GM13976 (cell line): ENCODE measurements around the gene SLC25A21.

Source experiments
- DNase-seq: peaks from one replicate; pipeline ENCODE4 v3.0.0; 2012; ENCODE audit warnings: low spot score
- in situ Hi-C: fragments of 300-500 bp; cut with MboI; formaldehyde crosslinking; loops from one replicate; pipeline ENCODE4 v1.12.0; 2022; ENCODE audit warnings: low sequenced_read_pairs, mixed read lengths, inconsistent platforms; ENCODE audit not compliant: unreplicated experiment
- TF ChIP-seq, protein P1 (sequence below): IDR thresholded peaks from 2 replicates; pipeline ENCODE4 v1.5.1; 2012; ENCODE audit warnings: borderline replicate concordance, mild to moderate bottlenecking; ENCODE audit not compliant: insufficient read depth; ENCODE audit errors: extremely low read depth, missing control alignments, control extremely low read depth

The SLC25A21 gene

DNA sequence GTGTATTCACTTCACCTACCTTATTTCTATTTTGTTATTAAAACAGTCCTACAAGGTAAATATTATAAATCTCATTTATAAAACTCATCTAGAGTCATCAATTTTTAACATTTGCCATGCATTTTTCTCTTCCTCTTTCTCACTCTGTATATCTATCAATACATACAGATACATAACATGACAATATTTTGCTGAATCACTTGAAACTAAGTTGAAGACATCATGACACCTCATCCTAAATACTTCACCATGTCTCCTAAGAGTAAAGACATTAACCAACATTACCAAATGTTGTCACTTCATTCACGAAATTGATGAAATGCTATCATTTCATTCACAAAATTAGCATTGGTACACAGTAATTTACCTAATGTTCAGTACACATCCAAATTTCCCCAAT, 329.0 kb downstream of the SLC25A21 start:
- TF ChIP-seq, protein P1, sequence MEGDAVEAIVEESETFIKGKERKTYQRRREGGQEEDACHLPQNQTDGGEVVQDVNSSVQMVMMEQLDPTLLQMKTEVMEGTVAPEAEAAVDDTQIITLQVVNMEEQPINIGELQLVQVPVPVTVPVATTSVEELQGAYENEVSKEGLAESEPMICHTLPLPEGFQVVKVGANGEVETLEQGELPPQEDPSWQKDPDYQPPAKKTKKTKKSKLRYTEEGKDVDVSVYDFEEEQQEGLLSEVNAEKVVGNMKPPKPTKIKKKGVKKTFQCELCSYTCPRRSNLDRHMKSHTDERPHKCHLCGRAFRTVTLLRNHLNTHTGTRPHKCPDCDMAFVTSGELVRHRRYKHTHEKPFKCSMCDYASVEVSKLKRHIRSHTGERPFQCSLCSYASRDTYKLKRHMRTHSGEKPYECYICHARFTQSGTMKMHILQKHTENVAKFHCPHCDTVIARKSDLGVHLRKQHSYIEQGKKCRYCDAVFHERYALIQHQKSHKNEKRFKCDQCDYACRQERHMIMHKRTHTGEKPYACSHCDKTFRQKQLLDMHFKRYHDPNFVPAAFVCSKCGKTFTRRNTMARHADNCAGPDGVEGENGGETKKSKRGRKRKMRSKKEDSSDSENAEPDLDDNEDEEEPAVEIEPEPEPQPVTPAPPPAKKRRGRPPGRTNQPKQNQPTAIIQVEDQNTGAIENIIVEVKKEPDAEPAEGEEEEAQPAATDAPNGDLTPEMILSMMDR = no peak
- in situ Hi-C loops = no loop called here
- no peak for DNase-seq

- in situ Hi-C loops = no loop called here
- no peak for DNase-seq
- TF ChIP-seq, protein P1 = no peak
Observed at GRCh38 chr14:36835128-36835527, 337.3 kb downstream of the SLC25A21 start.

DNA sequence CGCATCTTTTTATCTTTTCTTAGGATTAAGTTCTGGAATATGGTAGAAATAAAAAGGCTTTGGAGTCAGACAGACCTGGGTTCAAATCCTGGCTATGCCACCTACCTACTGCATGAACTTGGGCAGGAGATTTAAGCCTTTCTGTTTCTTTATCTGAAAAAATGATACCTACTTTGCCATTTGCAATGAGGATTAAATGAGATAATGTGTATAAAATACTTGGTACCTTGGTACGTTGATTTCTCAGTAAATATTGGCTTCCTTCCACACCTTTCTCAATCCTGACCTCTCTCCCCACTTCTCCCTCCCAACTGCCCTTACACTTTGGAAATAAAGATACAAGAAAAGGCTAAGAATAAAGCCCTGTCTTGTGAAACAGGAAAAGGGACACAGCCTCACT, 338.1 kb downstream of the SLC25A21 start:
- in situ Hi-C loops = no loop called here
- TF ChIP-seq, protein P1 = no peak
- no peak for DNase-seq

DNA sequence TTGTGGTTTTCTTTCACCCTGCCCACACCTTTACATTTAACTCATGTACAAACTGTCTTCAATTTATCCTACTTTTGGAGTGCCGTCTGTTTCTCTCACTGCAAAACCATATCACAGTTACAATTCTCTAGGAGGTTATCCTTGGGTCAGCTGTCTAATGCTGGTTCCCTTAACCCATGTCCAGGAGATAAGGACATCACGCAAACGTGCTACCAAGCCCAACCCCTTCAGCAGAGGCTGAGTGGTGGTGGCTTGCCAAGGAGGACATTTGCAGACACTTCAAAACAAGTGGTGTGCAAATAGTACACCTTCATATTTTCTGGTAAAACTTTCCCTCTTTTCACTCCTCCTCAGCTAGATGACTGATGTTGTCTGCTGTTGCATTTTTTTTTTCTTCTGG, 342.9 kb downstream of the SLC25A21 start:
- in situ Hi-C loops = no loop called here
- TF ChIP-seq, protein P1 = no peak
- no peak for DNase-seq

DNA sequence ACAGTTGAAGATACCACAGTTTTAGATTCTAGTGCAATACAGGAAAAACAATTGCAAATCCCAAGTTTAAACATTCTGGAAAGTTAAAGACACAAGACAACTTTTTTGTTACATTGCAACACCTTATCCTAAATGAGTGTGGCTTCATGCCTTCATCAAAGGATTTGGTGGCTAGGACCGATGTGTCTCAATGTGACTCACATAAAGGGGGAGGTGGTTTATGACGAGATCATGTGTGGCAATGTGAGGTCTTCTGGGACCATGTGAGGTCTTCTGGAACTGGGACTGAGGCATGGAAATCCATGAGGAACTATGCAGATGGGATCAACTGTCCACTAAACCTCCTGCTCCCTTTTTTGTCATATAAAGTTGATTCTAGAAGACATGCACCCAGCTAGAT, 344.5 kb downstream of the SLC25A21 start:
- no peak for DNase-seq
- in situ Hi-C loops = no loop called here
- TF ChIP-seq, protein P1 = no peak

DNA sequence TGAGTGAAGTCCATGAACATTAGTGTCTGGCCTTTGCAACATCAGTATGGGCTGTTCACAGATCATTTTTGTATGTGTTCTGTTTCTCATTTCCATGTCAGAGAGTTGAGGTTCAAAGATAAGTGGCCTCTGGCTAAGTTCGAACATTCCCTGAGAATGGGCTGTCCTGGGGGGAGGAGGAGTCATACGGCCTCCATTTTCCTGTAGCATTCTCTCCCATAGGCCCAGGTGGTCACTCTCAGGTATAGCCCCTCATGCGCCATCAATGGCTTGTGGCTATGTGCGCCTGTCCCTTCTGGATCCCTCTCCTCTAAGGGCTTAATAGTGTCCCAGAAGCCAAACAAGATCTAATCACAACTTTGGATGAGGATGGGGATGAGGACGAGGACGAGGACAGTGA, 345.8 kb downstream of the SLC25A21 start:
- TF ChIP-seq, protein P1 = no peak
- no peak for DNase-seq
- in situ Hi-C loops = no loop called here

DNA sequence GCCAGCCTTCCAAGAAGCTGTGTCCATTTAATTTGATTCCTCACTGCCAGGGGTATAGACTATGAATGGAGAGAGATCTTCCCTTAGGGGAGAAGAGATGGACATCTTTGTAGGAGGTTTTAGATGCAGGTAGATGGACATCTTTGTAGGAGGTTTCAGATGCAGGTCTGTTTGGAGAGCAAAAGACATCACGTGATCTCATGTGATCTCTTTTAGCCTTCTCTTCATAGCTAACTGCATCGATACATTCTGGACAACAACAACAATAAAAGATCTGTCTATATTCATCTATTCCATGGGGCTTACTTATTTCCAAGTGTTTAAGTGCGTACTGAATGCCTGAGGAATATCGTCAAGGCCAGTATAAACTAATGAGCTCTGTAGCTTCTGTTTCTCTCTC, 347.6 kb downstream of the SLC25A21 start:
- TF ChIP-seq, protein P1 = no peak

More for the DNA sequence above, 347.6 kb downstream of the SLC25A21 start:
- in situ Hi-C loops = no loop called here
- DNase-seq = no peak
